Retina (tissue), 1 donor: ENCODE data around the gene TMEM208.

Experiments used
- DNase-seq: peaks from one replicate; pipeline ENCODE4 v3.0.0-alpha.2; 2016

Gene TMEM208

GRCh38 chr16:67237396-67238277 is 10.7 kb downstream of the TMEM208 start:
- no peak for DNase-seq

DNA sequence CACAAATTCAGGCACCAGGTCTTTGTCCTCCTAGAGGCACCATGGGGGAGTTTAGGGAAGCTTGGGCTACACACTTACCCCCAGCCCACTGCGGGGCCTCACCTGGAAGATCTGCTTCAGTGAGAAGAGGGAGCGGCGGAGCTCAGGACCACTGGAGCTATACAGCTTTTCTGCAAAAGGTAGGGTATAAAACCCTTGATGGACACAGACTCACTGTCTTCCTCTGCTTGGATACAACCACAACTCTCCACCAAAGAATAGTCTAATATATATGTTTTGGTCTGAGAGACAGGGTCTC is 11.3 kb downstream of the TMEM208 start:
- no peak for DNase-seq

DNA sequence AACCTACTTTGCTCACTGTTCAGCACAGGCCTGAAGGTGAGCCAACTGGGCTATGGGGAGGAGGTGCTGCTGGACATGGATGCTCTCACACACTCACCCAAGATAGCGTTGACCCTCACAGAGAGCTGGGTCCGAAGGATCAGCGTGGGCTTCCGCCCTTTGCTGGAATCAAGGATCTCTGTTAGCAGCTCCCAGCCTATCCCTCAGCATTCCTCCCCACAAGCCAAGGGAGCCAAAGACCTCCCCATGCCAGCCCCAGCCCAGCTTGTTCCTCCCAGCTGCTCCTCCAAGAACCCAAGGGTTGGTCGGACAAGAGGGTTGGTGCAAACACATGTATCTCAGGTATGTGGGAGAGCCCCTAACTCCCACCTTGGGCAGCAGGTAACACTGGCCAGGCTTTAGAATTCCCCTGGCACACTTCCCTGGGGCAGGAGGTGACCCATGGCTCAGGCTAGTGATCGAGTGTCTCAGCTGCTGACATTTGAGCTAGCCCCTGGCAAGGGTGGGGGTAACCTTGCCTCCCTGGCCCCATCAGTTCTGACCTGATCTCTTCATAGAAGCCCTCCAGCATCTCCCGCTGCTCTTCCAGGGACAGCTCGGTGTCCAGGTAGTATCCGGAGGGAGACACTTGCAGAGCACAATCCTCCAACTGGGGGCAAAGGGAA is 12.0 kb downstream of the TMEM208 start:
- DNase-seq = no peak

GRCh38 chr16:67240506-67240905 is 13.6 kb downstream of the TMEM208 start:
- DNase-seq = no peak

- DNase-seq = no peak
Observed at GRCh38 chr16:67241008-67241900, 14.3 kb downstream of the TMEM208 start.

DNA sequence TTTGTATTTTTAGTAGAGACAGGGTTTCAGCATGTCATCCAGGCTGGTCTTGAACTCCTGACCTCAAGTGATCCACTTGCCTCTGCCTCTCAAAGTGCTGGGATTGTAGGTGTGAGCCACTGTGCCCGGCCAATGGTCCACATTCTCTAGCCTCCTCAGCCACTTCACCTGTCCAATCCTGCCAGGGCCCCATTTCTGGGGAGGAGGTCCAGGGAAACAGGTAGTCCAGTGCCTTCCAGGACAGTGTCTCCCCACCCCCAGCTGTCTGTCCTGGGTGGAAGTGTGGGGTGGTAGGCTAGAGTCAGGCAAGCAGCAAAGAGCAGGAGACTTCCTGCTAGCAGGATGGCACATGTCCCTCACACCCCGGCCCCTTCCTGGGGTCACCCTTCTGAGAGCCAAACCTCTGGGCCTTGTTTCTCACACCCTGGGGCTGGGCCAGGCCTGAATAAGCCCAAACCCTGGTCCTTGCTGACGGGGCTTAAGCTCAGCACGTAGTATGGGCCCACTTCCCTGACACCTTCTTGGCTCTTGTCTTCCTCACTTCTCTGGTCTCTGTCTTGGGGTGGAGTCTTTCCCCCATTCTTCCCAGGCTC is 15.3 kb downstream of the TMEM208 start:
- no peak for DNase-seq

- no peak for DNase-seq
Observed at GRCh38 chr16:67243481-67243880, 16.6 kb downstream of the TMEM208 start.

DNA sequence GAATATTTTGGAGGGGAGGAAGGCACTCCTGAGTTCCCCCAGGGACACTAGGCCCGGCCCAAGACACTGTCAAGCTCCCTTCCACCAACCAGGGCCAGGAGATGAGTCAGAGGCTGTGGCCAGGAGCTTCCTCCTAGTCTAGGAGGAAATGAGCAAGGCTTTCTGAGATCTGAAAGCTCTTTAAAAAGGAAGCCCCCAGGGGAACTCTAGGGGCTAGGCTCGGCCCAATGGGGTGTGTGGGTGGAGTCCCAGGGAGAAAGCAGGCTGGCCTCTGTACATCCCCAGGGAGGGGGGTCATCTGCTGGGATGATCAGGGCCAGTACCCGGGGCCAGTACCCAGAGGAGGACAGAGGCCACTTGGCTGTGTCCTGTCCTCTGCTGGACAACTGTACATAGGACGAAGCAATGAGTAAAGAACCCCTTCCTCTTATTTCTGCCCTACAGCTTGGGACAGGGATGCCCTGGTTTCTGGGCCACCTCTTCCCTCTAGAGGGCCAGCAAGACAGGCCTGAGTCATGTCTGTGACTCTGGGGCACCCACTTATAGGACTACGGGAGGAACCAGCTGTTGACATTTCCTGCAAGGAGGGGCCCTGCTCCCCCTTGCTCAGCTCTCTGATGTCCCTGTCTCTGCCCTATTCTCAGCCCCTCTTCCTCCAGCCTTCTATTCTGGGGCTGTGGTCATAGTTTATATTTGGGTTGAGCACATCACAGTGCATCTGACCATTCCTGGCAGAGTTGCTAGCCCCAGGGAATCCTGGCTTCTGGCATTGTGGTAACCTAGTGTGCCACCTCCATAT is 17.7 kb downstream of the TMEM208 start:
- no peak for DNase-seq

GRCh38 chr16:67245186-67245585 is 18.3 kb downstream of the TMEM208 start:
- no peak for DNase-seq

GRCh38 chr16:67245674-67246080 is 18.7 kb downstream of the TMEM208 start:
- no peak for DNase-seq

- peak; percentile 96 for DNase-seq
Observed at GRCh38 chr16:67246081-67246755, 19.3 kb downstream of the TMEM208 start.

DNA sequence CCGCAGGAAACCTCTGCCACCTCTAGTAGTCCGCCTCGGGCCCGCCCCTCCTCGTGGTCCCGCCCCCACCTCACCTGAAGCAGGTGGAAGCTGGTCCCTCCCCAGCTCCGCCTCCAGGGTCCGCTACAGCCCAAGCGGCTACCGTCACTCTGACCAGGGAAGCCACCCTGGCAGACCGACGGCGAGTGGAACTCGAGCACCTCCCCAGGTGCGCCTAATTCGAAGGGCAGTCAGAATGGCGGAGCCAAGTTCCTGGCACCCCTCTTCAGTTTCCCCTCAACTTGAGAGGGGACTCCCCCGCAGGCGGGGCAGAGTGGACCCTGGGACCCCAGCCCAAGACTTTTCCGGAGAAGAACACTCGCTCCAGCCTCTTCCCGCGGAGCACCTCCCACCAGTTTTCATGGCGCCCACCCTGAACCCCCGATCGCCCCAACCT is 19.8 kb downstream of the TMEM208 start:
- no peak for DNase-seq

DNA sequence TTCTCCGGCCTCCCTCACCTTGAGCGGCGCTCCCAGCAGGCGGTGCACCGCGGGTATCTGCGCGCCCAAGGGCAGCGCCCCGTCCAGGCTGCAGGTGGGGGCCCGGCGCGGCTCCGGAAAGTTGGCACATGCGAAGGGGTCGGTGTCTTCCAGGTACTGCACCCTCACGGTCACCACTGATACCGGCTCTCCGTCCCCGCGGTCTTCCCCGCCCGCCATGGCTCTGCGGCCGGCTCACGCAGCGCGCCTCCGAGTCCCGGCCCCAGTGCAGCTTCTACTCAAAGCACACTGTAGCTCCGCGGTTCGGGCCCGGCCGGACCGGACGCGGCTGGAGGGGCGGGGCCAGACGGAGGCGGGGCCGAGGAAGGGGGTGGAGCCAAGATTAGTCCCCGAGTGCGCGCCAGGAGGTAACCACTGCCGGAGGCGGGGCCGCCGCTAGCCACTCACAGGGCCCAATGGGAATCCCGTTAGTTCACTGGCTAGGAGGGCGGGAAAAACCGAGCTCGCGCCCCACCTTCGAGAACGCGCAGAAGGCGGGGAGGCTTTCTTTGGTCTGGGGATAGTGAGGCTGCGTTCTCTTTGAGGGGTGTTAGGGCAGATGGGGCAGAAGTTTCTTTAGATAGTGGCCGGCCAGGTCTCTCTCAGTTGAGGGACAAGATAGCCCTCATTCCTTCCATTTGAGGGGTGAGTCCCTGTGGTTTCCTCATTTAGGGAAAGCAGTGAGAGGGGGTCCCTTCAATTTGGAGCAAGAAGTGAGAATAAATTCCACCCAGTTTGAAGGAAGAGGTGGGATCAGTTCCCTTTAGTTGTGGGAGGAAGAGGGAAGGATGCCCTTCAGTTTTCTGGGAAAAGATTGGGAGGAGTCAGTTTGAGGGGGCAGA is 20.5 kb downstream of the TMEM208 start, which contains the start of gene FHOD1:
TSS of gene FHOD1 (minus strand) at position 290 of the 881 bp plus-strand sequence. CDS start at position 219, 71 bp downstream.
- peak; percentile 91 for DNase-seq

- peak; percentile 57 for DNase-seq
Observed at GRCh38 chr16:67248073-67248400, 21.1 kb downstream of the TMEM208 start.

GRCh38 chr16:67248401-67249177 is 21.7 kb downstream of the TMEM208 start, which contains the start of gene SLC9A5:
SLC9A5 (plus strand) TSS chr16:67248979; CDS start chr16:67249015, 36 bp downstream.
- peak; percentile 65 for DNase-seq

- peak; percentile 25 for DNase-seq
Observed at GRCh38 chr16:67249178-67250044, 22.5 kb downstream of the TMEM208 start.

- no peak for DNase-seq
Observed at GRCh38 chr16:67250045-67250327, 23.1 kb downstream of the TMEM208 start.
